K562 (cell line): ENCODE measurements around the gene CRHR1. TPM values are rescaled to one million over a fixed set of nuclear protein-coding genes. Genes with fewer than 3 reads are reported as not detected.

Experiments
- ATAC-seq: fragments of 200-7000 bp; cut with Tn5 transposase; 3 replicates; pipeline ENCODE4 v1.9.1; 2020; ENCODE audit warnings: moderate library complexity
- BruUV-seq: library from RNA; stranded (reverse); fragments of 400-500 nt; replicated peaks from 2 replicates; lab custom pipeline; 2021; lab: Mats Ljungman, UMichigan
- CTCF ChIA-PET: fragments of 300-600 bp; formaldehyde crosslinking; extraction: SDS; loops from one replicate; lab custom pipeline; 2021; ENCODE audit warnings: low intra/inter-chr PET ratio; lab: Yijun Ruan, JAX
- POLR2A ChIA-PET: fragments of 300-600, 350-650 bp; sonication (Branson Sonifier 250); formaldehyde crosslinking; extraction: SDS; loops from one replicate; lab custom pipeline; 2021; ENCODE audit warnings: antibody characterized with exemption, inconsistent platforms; lab: Yijun Ruan, JAX
- DNase-seq, 4 experiments: peaks; one replicate each; pipeline versions ENCODE4 v3.0.0 to v3.0.0-alpha.2; 2011 to 2018; ENCODE audit warnings: low spot score in 3 of 4, mixed read lengths in 3 of 4; ENCODE audit errors: extremely low read depth in 1 of 4
- FAIRE-seq: peaks from 2 replicates; lab custom pipeline; 2011; peaks lifted over from hg19 to GRCh38; lab: Jason Lieb, UNC
- H2AFZ ChIP-seq: 2 replicates; pipeline ENCODE4 v1.6.0; 2011; ENCODE audit warnings: low read depth, low read length, control low read depth, inconsistent platforms
- H3K27ac ChIP-seq: fragments of 200-600 bp; 3 replicates; pipeline ENCODE4 v1.8.0; 2011; ENCODE audit warnings: low read depth, mild to moderate bottlenecking, control low read depth, inconsistent platforms, low read length, moderate library complexity, mixed read lengths; ENCODE audit errors: extremely low read depth
- H3K27me3 ChIP-seq, 2 experiments: fragments of 300-600 bp in 1 of 2; 2 replicates in 1 of 2; 3 replicates in 1 of 2; pipeline versions ENCODE4 v1.6.0 to v1.8.0; 2011; ENCODE audit warnings: inconsistent platforms in 2 of 2, low read length in 2 of 2, mild to moderate bottlenecking in 1 of 2, mixed read lengths in 1 of 2, moderate library complexity in 1 of 2; ENCODE audit not compliant: control insufficient read depth in 2 of 2, insufficient read depth in 2 of 2
- H3K36me3 ChIP-seq: fragments of 300-600 bp; 3 replicates; pipeline ENCODE4 v1.8.0; 2011; ENCODE audit warnings: mild to moderate bottlenecking, low read length, inconsistent platforms; ENCODE audit not compliant: control insufficient read depth, insufficient read depth
- H3K4me1 ChIP-seq, 2 experiments: fragments of 200-600 bp in 1 of 2; replicated peaks in 1 of 2; 2 replicates in 1 of 2; 3 replicates in 1 of 2; pipeline versions ENCODE4 v1.5.1 to v1.8.0; 2011; ENCODE audit warnings: inconsistent platforms in 2 of 2, low read length in 2 of 2, mild to moderate bottlenecking in 1 of 2, mixed read lengths in 1 of 2, moderate library complexity in 1 of 2; ENCODE audit not compliant: control insufficient read depth in 2 of 2, insufficient read depth in 2 of 2
- H3K4me2 ChIP-seq: 2 replicates; pipeline ENCODE4 v1.6.1; 2011; ENCODE audit warnings: low read length, control low read depth, inconsistent platforms, mixed read lengths; ENCODE audit not compliant: insufficient read depth
- H3K4me3 ChIP-seq: fragments of 200-600 bp; sonication (generic), shearing (Covaris generic); 2 replicates; pipeline ENCODE4 v1.5.1; 2016; ENCODE audit warnings: control low read depth, inconsistent platforms
- H3K79me2 ChIP-seq: fragments of 200-600 bp; 3 replicates; pipeline ENCODE4 v1.8.0; 2011; ENCODE audit warnings: low read length, inconsistent platforms; ENCODE audit not compliant: control insufficient read depth, insufficient read depth
- H3K9ac ChIP-seq, 2 experiments: 2 replicates each; pipeline versions ENCODE4 v1.6.0 to v1.6.1; 2011; ENCODE audit warnings: low read depth in 2 of 2, low read length in 2 of 2, control low read depth in 1 of 2, inconsistent platforms in 1 of 2, mild to moderate bottlenecking in 1 of 2, mixed read lengths in 1 of 2; ENCODE audit not compliant: insufficient read depth in 1 of 2
- H3K9me1 ChIP-seq: one replicate; pipeline ENCODE4 v1.6.0; 2011; ENCODE audit warnings: inconsistent platforms, mild to moderate bottlenecking, low read length, moderate library complexity; ENCODE audit not compliant: control insufficient read depth, insufficient read depth
- H3K9me3 ChIP-seq: replicated peaks from 2 replicates; pipeline ENCODE4 v1.5.1; 2011; ENCODE audit warnings: low read depth, low read length, inconsistent platforms; ENCODE audit not compliant: control insufficient read depth, insufficient read depth
- H4K20me1 ChIP-seq: replicated peaks from 2 replicates; pipeline ENCODE4 v1.6.1; 2011; ENCODE audit warnings: low read length, inconsistent platforms, mixed read lengths; ENCODE audit not compliant: control insufficient read depth, insufficient read depth
- CEBPB ChIP-seq: fragments of 450-650 bp; IDR thresholded peaks from 2 replicates; pipeline ENCODE4 v1.6.1; 2016; ENCODE audit warnings: missing genetic modification characterization, missing compliant biosample characterization
- GTF2E2 ChIP-seq: fragments of 200-800 bp; sonication (Bioruptor generic); IDR thresholded peaks from 2 replicates; pipeline ENCODE4 v1.6.1; 2016; ENCODE audit warnings: missing genetic modification characterization, missing compliant biosample characterization
- MXD1 ChIP-seq: fragments of 250-450 bp; sonication (Bioruptor Pico); IDR thresholded peaks from 2 replicates; pipeline ENCODE4 v1.8.0; 2021; ENCODE audit warnings: borderline replicate concordance, mild to moderate bottlenecking, moderate library complexity; ENCODE audit not compliant: poor library complexity, severe bottlenecking
- RAD21 ChIP-seq, 2 experiments: fragments of 250-450 bp in 1 of 2; fragments of 450-650 bp in 1 of 2; sonication (Bioruptor Pico) in 1 of 2; formaldehyde crosslinking in 1 of 2; IDR thresholded peaks in 1 of 2; conservative IDR thresholded peaks in 1 of 2; 2 replicates each; pipeline versions ENCODE4 v1.4.0 to v1.8.0; 2020 to 2022; ENCODE audit warnings: mild to moderate bottlenecking in 2 of 2, moderate library complexity in 1 of 2
- TCF7 ChIP-seq: sonication (generic); IDR thresholded peaks from 2 replicates; pipeline ENCODE4 v1.6.1; 2016; ENCODE audit warnings: antibody characterized with exemption, borderline replicate concordance
- U2AF2 ChIP-seq: fragments of 200-400 bp; formaldehyde crosslinking; optimal IDR thresholded peaks from 2 replicates; pipeline ENCODE3; 2017; ENCODE audit warnings: low read depth, mild to moderate bottlenecking, low read length
- ZBTB7A ChIP-seq: IDR thresholded peaks from 2 replicates; pipeline ENCODE4 v1.6.1; 2011; ENCODE audit warnings: low read depth, mild to moderate bottlenecking, low read length, moderate library complexity, borderline replicate concordance; ENCODE audit not compliant: control insufficient read depth
- ZNF668 ChIP-seq: fragments of 250-450 bp; sonication (Bioruptor Pico); IDR thresholded peaks from 2 replicates; pipeline ENCODE4 v1.8.0; 2022; ENCODE audit warnings: mild to moderate bottlenecking, inconsistent platforms
- WGBS: fragments of 100-300 bp; shearing (Covaris generic); methylation state at CpG from one replicate; pipeline ENCODE4 v1.1.6; 2016; ENCODE audit warnings: low coverage, mixed read lengths; ENCODE audit not compliant: insufficient coverage; ENCODE audit errors: missing lambda C conversion rate; 5-methylcytosine and 5-hydroxymethylcytosine counted together
- in situ Hi-C: fragments of 300-500 bp; cut with MboI; formaldehyde crosslinking; loops from 4 replicates; pipeline ENCODE4 v1.15.0; 2018; ENCODE audit warnings: inconsistent platforms, mixed read lengths
- intact Hi-C: fragments of 100-400 bp; cut with micrococcal nuclease; formaldehyde crosslinking; loops from 2 replicates; pipeline ENCODE4 v1.14.2; 2022
- polyA plus RNA-seq, 8 experiments: library from polyadenylated mRNA; depleted of rRNA in 4 of 8; stranded (reverse) in 5 of 8; unstranded in 3 of 8; fragments of >200 nt; fragmentation: Nextera tagmentation in 2 of 8; fragmentation: Illumina TruSeq in 1 of 8; extraction: Ambion mirVana in 2 of 8; extraction: Trizol in 1 of 8; gene quantifications; 2 replicates each; pipeline versions ENCODE4 v1.2.1 to v1.2.3, GENCODE V29; 2011 to 2014; ENCODE audit warnings: inconsistent platforms in 1 of 8, missing spikeins in 1 of 8
- total RNA-seq, 7 experiments: library from RNA; depleted of rRNA in 6 of 7; stranded (reverse); fragments of >200 nt in 6 of 7; fragmentation: Illumina TruSeq in 2 of 7; extraction: Trizol in 2 of 7; gene quantifications; 2 replicates each; pipeline versions ENCODE4 v1.2.1 to v1.2.3, GENCODE V29; 2011 to 2021; ENCODE audit warnings: low replicate concordance in 1 of 7

The CRHR1 gene
- total and polyA plus RNA-seq, 9 of the 15 experiments (the other 6 are each of a cell fraction or from before 2014, with no cell fraction given) = 0.05 TPM; not detected in 8

GRCh38 chr17:45825792-45826191 is 41.7 kb downstream of the CRHR1 start:
- H3K36me3 ChIP-seq = no peaks in the 10 kb centered on the region
- ChIA-PET CTCF (no interaction called here), POLR2A (no interaction called here)
- H3K9me3 ChIP-seq = no peaks in the 10 kb centered on the region
- no peak for TF ChIP-seq ZNF668 (CRISPR knock-in tag)
- TF ChIP-seq U2AF2 = no peak
- TF ChIP-seq ZBTB7A = no peak
- no peak for TF ChIP-seq RAD21 (CRISPR knock-in tag; conservative IDR thresholded peaks at IDR 0.05 in 1 of 2, IDR thresholded peaks at IDR 0.05 in 1 of 2)
- TF ChIP-seq TCF7 = no peak
- no peak for TF ChIP-seq MXD1 (CRISPR knock-in tag)
- no peak for TF ChIP-seq GTF2E2
- TF ChIP-seq CEBPB (tag) = no peak
- no peak for ATAC-seq
- intact Hi-C loops = no loop called here
- peaks cover 14 to 81% of the 10 kb centered on the region in 2 experiments; a peak in 4 of 5 replicates for H3K27me3 ChIP-seq
- no peak for DNase-seq
- H3K4me2 ChIP-seq = no peak overlapping the region
- H3K9me1 ChIP-seq = no peaks in the 10 kb centered on the region
- no TSS peak for BruUV-seq
- no peak overlapping the region for H3K9ac ChIP-seq
- no peaks in the 10 kb centered on the region for H3K79me2 ChIP-seq
- peaks cover 10% of the 10 kb centered on the region for H4K20me1 ChIP-seq
- no peak for FAIRE-seq
- no peak overlapping the region for H3K4me3 ChIP-seq
- H3K4me1 ChIP-seq = no peaks in the 10 kb centered on the region; a peak in 2 of 5 replicates
- WGBS = 2% methylated on average over 14 of the region's 14 CpGs
- H3K27ac ChIP-seq = no peak overlapping the region
- H2AFZ ChIP-seq = no peak overlapping the region
- in situ Hi-C loops = loop anchor here (25.0 kb wide), 1 partner anchor 413 kb away; no protein-coding TSS in a partner anchor
